Activated CD4-positive, alpha-beta memory T cell treated with anti-CD3 and anti-CD28 coated beads for 36 hours (primary cell): Measurements from ENCODE around the gene IMMP2L. TPM values are rescaled to one million over a fixed set of nuclear protein-coding genes. Genes with fewer than 3 reads are reported as not detected.
A peak's percentile ranks its signal among the peaks of the same experiment; 100 is the strongest.

Experiments
- CTCF ChIA-PET: fragments of 350-600 bp; sonication (Branson Sonifier 250); formaldehyde crosslinking; loops from one replicate; lab custom pipeline; 2021; ENCODE audit warnings: antibody characterized with exemption, inconsistent platforms; lab: Charles Lee
- POLR2A ChIA-PET: fragments of 350-600 bp; sonication (Branson Sonifier 250); formaldehyde crosslinking; loops from one replicate; lab custom pipeline; 2021; ENCODE audit warnings: antibody characterized with exemption; lab: Charles Lee
- DNase-seq: peaks from one replicate; pipeline ENCODE4 v3.0.0-alpha.2; 2020
- H3K27ac Mint-ChIP-seq: one replicate; pipeline ENCODE4 v1.8.0; 2021; ENCODE audit warnings: mixed read lengths
- H3K27me3 Mint-ChIP-seq: one replicate; pipeline ENCODE4 v1.8.0; 2021; ENCODE audit warnings: mixed read lengths
- H3K36me3 Mint-ChIP-seq: one replicate; pipeline ENCODE4 v1.8.0; 2021; ENCODE audit warnings: mixed read lengths
- H3K4me1 Mint-ChIP-seq: one replicate; pipeline ENCODE4 v1.8.0; 2021; ENCODE audit warnings: low read depth, mixed read lengths
- H3K4me3 Mint-ChIP-seq: one replicate; pipeline ENCODE4 v1.8.0; 2021; ENCODE audit warnings: mild to moderate bottlenecking, mixed read lengths
- H3K9me3 Mint-ChIP-seq: one replicate; pipeline ENCODE4 v1.8.0; 2021; ENCODE audit warnings: mixed read lengths
- intact Hi-C: fragments of 100-400 bp; cut with micrococcal nuclease; formaldehyde crosslinking; loops from one replicate; pipeline ENCODE4 v1.15.1; 2023
- total RNA-seq, 2 experiments: library from RNA; stranded (reverse); gene quantifications; one replicate each; pipeline ENCODE4 v1.2.3, GENCODE V29; 2021

Gene IMMP2L
- total RNA-seq, 2 experiments from 2014 or later: 14.4 to 20.5 TPM

GRCh38 chr7:111172564-111173257, 389.6 kb downstream of the IMMP2L start:
- H3K4me3 Mint-ChIP-seq: no peak overlapping the region
- POLR2A ChIA-PET: no interaction called here
- H3K27ac Mint-ChIP-seq: no peak overlapping the region
- peaks cover 10% of the 10 kb centered on the region for H3K4me1 Mint-ChIP-seq
- no peaks in the 10 kb centered on the region for H3K9me3 Mint-ChIP-seq
- no peaks in the 10 kb centered on the region for H3K36me3 Mint-ChIP-seq
- CTCF ChIA-PET: no interaction called here
- H3K27me3 Mint-ChIP-seq: no peaks in the 10 kb centered on the region
- DNase-seq: no peak
- intact Hi-C loops: no loop called here

GRCh38 chr7:111168182-111168581, 394.1 kb downstream of the IMMP2L start:
- intact Hi-C loops: no loop called here
- Mint-ChIP-seq H3K4me3 (no peak overlapping the region), H3K27me3 (no peaks in the 10 kb centered on the region), H3K4me1 (no peaks in the 10 kb centered on the region), H3K9me3 (no peaks in the 10 kb centered on the region), H3K27ac (no peak overlapping the region), H3K36me3 (no peaks in the 10 kb centered on the region)
- no peak for DNase-seq
- ChIA-PET POLR2A (no interaction called here), CTCF (no interaction called here)

GRCh38 chr7:111164442-111164841, 397.9 kb downstream of the IMMP2L start:
- H3K27me3 Mint-ChIP-seq: no peaks in the 10 kb centered on the region
- POLR2A ChIA-PET: no interaction called here

DNA sequence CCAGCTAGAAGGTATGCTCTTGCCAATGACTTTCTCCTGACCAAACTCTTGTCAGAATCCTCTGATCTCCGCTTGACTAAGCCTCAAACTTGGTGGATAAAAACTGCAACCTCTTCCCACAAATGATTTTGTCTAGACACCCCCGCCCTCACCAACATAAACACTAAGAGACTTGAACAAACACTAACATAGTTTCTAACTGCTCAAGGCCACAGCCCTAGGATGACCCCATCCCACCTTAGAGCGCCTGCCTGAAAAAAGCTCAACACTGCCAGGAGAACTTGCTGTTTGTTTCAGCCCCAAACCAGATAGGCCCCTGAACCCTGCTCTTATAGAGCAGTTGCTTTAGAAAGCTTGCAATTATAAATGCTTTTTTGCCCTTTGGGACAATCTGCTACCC, 399.6 kb downstream of the IMMP2L start:
- DNase-seq: no peak
- ChIA-PET CTCF (no interaction called here), POLR2A (no interaction called here)
- intact Hi-C loops: no loop called here
- H3K27ac Mint-ChIP-seq: no peak overlapping the region
- no peak overlapping the region for H3K4me3 Mint-ChIP-seq
- H3K9me3 Mint-ChIP-seq: no peaks in the 10 kb centered on the region
- H3K36me3 Mint-ChIP-seq: no peaks in the 10 kb centered on the region
- no peaks in the 10 kb centered on the region for H3K27me3 Mint-ChIP-seq
- H3K4me1 Mint-ChIP-seq: no peaks in the 10 kb centered on the region

More at GRCh38 chr7:111164442-111164841, 397.9 kb downstream of the IMMP2L start:
- Mint-ChIP-seq H3K4me1 (no peaks in the 10 kb centered on the region), H3K9me3 (no peaks in the 10 kb centered on the region), H3K36me3 (no peaks in the 10 kb centered on the region), H3K27ac (no peak overlapping the region), H3K4me3 (no peak overlapping the region)
- no peak for DNase-seq
- intact Hi-C loops: no loop called here
- CTCF ChIA-PET: no interaction called here

- CTCF ChIA-PET: no interaction called here
- Mint-ChIP-seq H3K4me3 (no peak overlapping the region), H3K4me1 (no peaks in the 10 kb centered on the region), H3K27ac (no peak overlapping the region), H3K9me3 (no peaks in the 10 kb centered on the region), H3K36me3 (no peaks in the 10 kb centered on the region), H3K27me3 (no peaks in the 10 kb centered on the region)
- intact Hi-C loops: no loop called here
- DNase-seq: no peak
- POLR2A ChIA-PET: no interaction called here
Measured at GRCh38 chr7:111160297-111160696, 402.0 kb downstream of the IMMP2L start.

- Mint-ChIP-seq H3K27me3 (no peaks in the 10 kb centered on the region), H3K27ac (no peak overlapping the region), H3K4me3 (no peak overlapping the region), H3K9me3 (no peaks in the 10 kb centered on the region), H3K4me1 (no peaks in the 10 kb centered on the region), H3K36me3 (no peaks in the 10 kb centered on the region)
- CTCF ChIA-PET: no interaction called here
- POLR2A ChIA-PET: no interaction called here
- no peak for DNase-seq
- intact Hi-C loops: no loop called here
Measured at GRCh38 chr7:111159426-111159825, 402.9 kb downstream of the IMMP2L start.

GRCh38 chr7:111150709-111151108, 411.6 kb downstream of the IMMP2L start:
- Mint-ChIP-seq H3K9me3 (no peaks in the 10 kb centered on the region), H3K4me1 (no peaks in the 10 kb centered on the region)

GRCh38 chr7:111147708-111148533, 414.4 kb downstream of the IMMP2L start:
- H3K36me3 Mint-ChIP-seq: no peaks in the 10 kb centered on the region
- DNase-seq: no peak
- no peaks in the 10 kb centered on the region for H3K27me3 Mint-ChIP-seq
- H3K9me3 Mint-ChIP-seq: no peaks in the 10 kb centered on the region
- H3K27ac Mint-ChIP-seq: no peak overlapping the region
- intact Hi-C loops: no loop called here
- no peak overlapping the region for H3K4me3 Mint-ChIP-seq
- ChIA-PET POLR2A (no interaction called here), CTCF (no interaction called here)
- no peaks in the 10 kb centered on the region for H3K4me1 Mint-ChIP-seq

More at GRCh38 chr7:111150709-111151108, 411.6 kb downstream of the IMMP2L start:
- no peak for DNase-seq
- H3K4me3 Mint-ChIP-seq: no peak overlapping the region
- ChIA-PET CTCF (no interaction called here), POLR2A (interaction anchor here (0.6 kb wide), 1 partner anchor 178 kb away, joined by 3 read pairs; no protein-coding TSS in a partner anchor)
- H3K27ac Mint-ChIP-seq: no peak overlapping the region
- no peaks in the 10 kb centered on the region for H3K27me3 Mint-ChIP-seq
- no peaks in the 10 kb centered on the region for H3K36me3 Mint-ChIP-seq
- intact Hi-C loops: no loop called here

GRCh38 chr7:111146136-111146535, 416.2 kb downstream of the IMMP2L start:
- Mint-ChIP-seq H3K4me3 (no peak overlapping the region), H3K27me3 (no peaks in the 10 kb centered on the region), H3K9me3 (no peaks in the 10 kb centered on the region), H3K36me3 (no peaks in the 10 kb centered on the region), H3K4me1 (no peaks in the 10 kb centered on the region), H3K27ac (no peak overlapping the region)
- POLR2A ChIA-PET: no interaction called here
- CTCF ChIA-PET: interaction anchor here (0.6 kb wide), 1 partner anchor 425 kb away, joined by 3 read pairs; no protein-coding TSS in a partner anchor
- intact Hi-C loops: no loop called here
- DNase-seq: no peak

- ChIA-PET CTCF (interaction anchor here (0.6 kb wide), 1 partner anchor 424 kb away, joined by 3 read pairs; no protein-coding TSS in a partner anchor), POLR2A (no interaction called here)
- H3K36me3 Mint-ChIP-seq: no peaks in the 10 kb centered on the region
- intact Hi-C loops: no loop called here
- no peaks in the 10 kb centered on the region for H3K27me3 Mint-ChIP-seq
- no peak for DNase-seq
- peaks cover 2% of the 10 kb centered on the region for H3K4me1 Mint-ChIP-seq
- no peak overlapping the region for H3K27ac Mint-ChIP-seq
- no peak overlapping the region for H3K4me3 Mint-ChIP-seq
- no peaks in the 10 kb centered on the region for H3K9me3 Mint-ChIP-seq
Measured at GRCh38 chr7:111145472-111145871, 416.8 kb downstream of the IMMP2L start.

GRCh38 chr7:111140091-111140865, 422.0 kb downstream of the IMMP2L start:
- no peaks in the 10 kb centered on the region for H3K27me3 Mint-ChIP-seq
- no peaks in the 10 kb centered on the region for H3K9me3 Mint-ChIP-seq
- no peak overlapping the region for H3K4me3 Mint-ChIP-seq
- DNase-seq: no peak
- CTCF ChIA-PET: interaction anchor here (0.8 kb wide), 1 partner anchor 41 kb away, joined by 3 read pairs; no protein-coding TSS in a partner anchor
- intact Hi-C loops: no loop called here
- POLR2A ChIA-PET: no interaction called here
- H3K4me1 Mint-ChIP-seq: peaks cover 29% of the 10 kb centered on the region
- H3K27ac Mint-ChIP-seq: no peak overlapping the region
- H3K36me3 Mint-ChIP-seq: no peaks in the 10 kb centered on the region

DNA sequence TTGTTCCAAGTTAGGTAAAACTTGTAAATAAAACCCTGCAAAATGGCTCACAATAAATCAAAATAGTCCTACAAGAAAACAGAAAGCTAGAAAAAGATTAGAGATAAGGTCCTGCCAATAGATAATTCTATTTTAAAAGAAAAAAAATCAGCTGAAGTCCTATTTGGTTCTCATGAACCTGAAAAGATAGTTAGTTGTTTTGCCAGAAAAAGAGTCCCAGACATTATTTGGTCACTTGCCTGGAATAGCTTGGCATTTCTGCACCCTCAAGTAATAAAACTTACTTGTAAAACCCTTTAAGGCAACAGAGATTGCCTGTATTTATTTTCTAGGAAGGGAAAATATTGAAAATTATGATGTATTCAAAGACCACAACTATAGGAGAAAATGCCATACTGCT, 423.7 kb downstream of the IMMP2L start:
- H3K4me1 Mint-ChIP-seq: peaks cover 29% of the 10 kb centered on the region
- peak overlapping the region; percentile 5 for H3K4me3 Mint-ChIP-seq
- intact Hi-C loops: loop anchor here (1.0 to 5.0 kb wide), 7 partner anchors 26 to 126 kb away; no protein-coding TSS in a partner anchor
- CTCF ChIA-PET: interaction anchor here (0.9 to 1.2 kb wide), 2 partner anchors 40 to 46 kb away, joined by 3 to 5 read pairs; no protein-coding TSS in a partner anchor
- H3K36me3 Mint-ChIP-seq: no peaks in the 10 kb centered on the region
- DNase-seq: no peak
- no peaks in the 10 kb centered on the region for H3K27me3 Mint-ChIP-seq
- H3K27ac Mint-ChIP-seq: peak overlapping the region; percentile 92
- POLR2A ChIA-PET: interaction anchor here (0.9 to 1.8 kb wide), 7 partner anchors 13 to 424 kb away, joined by 3 to 8 read pairs (median 3); partner anchors contain the start of gene IMMP2L
- no peaks in the 10 kb centered on the region for H3K9me3 Mint-ChIP-seq
